ENCODE results near the gene LHFPL2. TPM values are rescaled to one million over a fixed set of nuclear protein-coding genes. Genes with fewer than 3 reads are reported as not detected.

LHFPL2 gene
- total and polyA plus RNA-seq, 2 of the 4 experiments (the other 2 are of a cell fraction), result 6.5 to 11.3 TPM

GRCh38 chr5:78624011-78624541 lies 24.5 kb downstream of the LHFPL2 start:
- H3K56ac ChIP-seq (ENCODE audit: extremely low read depth, insufficient read depth, low read length), result no peak overlapping the region
- H3K9ac ChIP-seq (ENCODE audit: low read depth, low read length), result no peak overlapping the region
- no peak overlapping the region for H3K18ac ChIP-seq (ENCODE audit: low read depth, low read length)
- no peak overlapping the region for H3K4me3 ChIP-seq (ENCODE audit: insufficient read depth, low read depth, low read length)
- no peak overlapping the region for H4K91ac ChIP-seq (ENCODE audit: insufficient read depth, low read depth, low read length)
- TF ChIP-seq MAFK (IDR thresholded peaks at IDR 0.05; ENCODE audit: low read depth, low read length) (no peak), RFX5 (IDR thresholded peaks at IDR 0.05; ENCODE audit: low read depth, low read length) (no peak), SMC3 (IDR thresholded peaks at IDR 0.05; ENCODE audit: low read depth, low read length) (no peak), MXI1 (IDR thresholded peaks at IDR 0.05; ENCODE audit: borderline replicate concordance, low read depth, low read length) (no peak), ELK1 (IDR thresholded peaks at IDR 0.05; ENCODE audit: borderline replicate concordance, low read depth, low read length) (no peak), CHD1 (IDR thresholded peaks at IDR 0.05; ENCODE audit: low read depth, low read length) (no peak), RCOR1 (IDR thresholded peaks at IDR 0.05; ENCODE audit: insufficient replicate concordance, low read length) (no peak), CEBPB (IDR thresholded peaks at IDR 0.05; ENCODE audit: low read depth, low read length) (no peak), FOS (IDR thresholded peaks at IDR 0.05; ENCODE audit: low read depth, low read length) (no peak), RAD21 (IDR thresholded peaks at IDR 0.05; ENCODE audit: low read length) (no peak), NFE2L2 (IDR thresholded peaks at IDR 0.05; ENCODE audit: low read depth, low read length) (no peak), USF2 (IDR thresholded peaks at IDR 0.05; ENCODE audit: low read depth, low read length) (no peak)
- no peak overlapping the region for H4K5ac ChIP-seq (ENCODE audit: low read depth, low read length)
- no peak overlapping the region for H2BK15ac ChIP-seq (ENCODE audit: low read depth, low read length)
- peaks cover 7 to 67% of the 10 kb centered on the region in 2 experiments for H3K79me1 ChIP-seq (ENCODE audit: low read depth in 1 of 2, low read length in 2 of 2)
- H2AK9ac ChIP-seq (replicated peaks; ENCODE audit: low read depth, low read length, poor library complexity), result peak overlapping the region; percentile 11
- H3K27me3 ChIP-seq (ENCODE audit: control insufficient read depth, insufficient read depth, low read length), result no peaks in the 10 kb centered on the region
- in situ Hi-C loops (cut with MboI; ENCODE audit: low sequenced_read_pairs), result no loop called here
- no peak overlapping the region for H3K14ac ChIP-seq (replicated peaks; ENCODE audit: low read depth, low read length)
- H3K4ac ChIP-seq (ENCODE audit: low read depth, low read length), result no peak overlapping the region; the same call in 1 of the 2 replicates
- 0 out of 2 replicates have a peak overlapping the region, but pooled peaks have one; percentile 25 for H2AK5ac ChIP-seq (ENCODE audit: low read depth, low read length)
- peaks cover 4% of the 10 kb centered on the region for H3K9me3 ChIP-seq (ENCODE audit: control insufficient read depth, insufficient read depth, low read length)
- intact Hi-C loops (cut with micrococcal nuclease), result loop anchor here (10.0 kb wide), 1 partner anchor 299 kb away; no protein-coding TSS in a partner anchor
- H2BK120ac ChIP-seq (ENCODE audit: low read depth, low read length), result no peak overlapping the region
- no peak overlapping the region for H3K27ac ChIP-seq (ENCODE audit: insufficient read depth, low read length)
- no peak overlapping the region for H2AFZ ChIP-seq (replicated peaks; ENCODE audit: low read length, poor library complexity)
- ChIA-PET POLR2A (ENCODE audit: unreplicated experiment) (no interaction called here), CTCF (no interaction called here)
- peaks cover 42% of the 10 kb centered on the region for H3K36me3 ChIP-seq (ENCODE audit: control insufficient read depth, insufficient read depth, low read length)
- H3K23ac ChIP-seq (ENCODE audit: low read depth, low read length), result no peak overlapping the region; the same call in 1 of the 2 replicates
- H4K20me1 ChIP-seq (ENCODE audit: insufficient read depth, low read length), result peaks cover 42% of the 10 kb centered on the region; the same call in 1 of the 2 replicates
- peaks cover 18% of the 10 kb centered on the region for H3K9me1 ChIP-seq (ENCODE audit: insufficient read depth, low read length)
- DNase-seq (no peak), ATAC-seq (ENCODE audit: low read depth) (no peak)
- H3K4me1 ChIP-seq (ENCODE audit: control insufficient read depth, insufficient read depth, low read length), result peaks cover 17% of the 10 kb centered on the region
- H4K8ac ChIP-seq (ENCODE audit: low read depth in 2 of 2, low read length in 2 of 2), result no peak overlapping the region
- H2BK5ac ChIP-seq (ENCODE audit: low read depth, low read length, poor library complexity, severe bottlenecking), result no peak overlapping the region
- no peak overlapping the region for H3K4me2 ChIP-seq (ENCODE audit: low read depth, low read length)
- no CpG with 5 or more reads among the region's 2 CpGs for WGBS, 2 experiments (ENCODE audit: extremely low coverage in 2 of 2, insufficient read length in 1 of 2)
- no TSS peak for BruUV-seq (replicated peaks)
- H2BK20ac ChIP-seq (ENCODE audit: low read depth, low read length), result no peak overlapping the region
- dilution Hi-C loops (cut with HindIII; ENCODE audit: low sequenced_read_pairs, unreplicated experiment), result no loop called here

Measured in IMR-90 (cell line).